ENCODE data around the gene SCAMP1. TPM values are rescaled to one million over a fixed set of nuclear protein-coding genes. Genes with fewer than 3 reads are reported as not detected.

SCAMP1 gene
- total RNA-seq, 1 donor from 2014 or later: 47.2 TPM

DNA sequence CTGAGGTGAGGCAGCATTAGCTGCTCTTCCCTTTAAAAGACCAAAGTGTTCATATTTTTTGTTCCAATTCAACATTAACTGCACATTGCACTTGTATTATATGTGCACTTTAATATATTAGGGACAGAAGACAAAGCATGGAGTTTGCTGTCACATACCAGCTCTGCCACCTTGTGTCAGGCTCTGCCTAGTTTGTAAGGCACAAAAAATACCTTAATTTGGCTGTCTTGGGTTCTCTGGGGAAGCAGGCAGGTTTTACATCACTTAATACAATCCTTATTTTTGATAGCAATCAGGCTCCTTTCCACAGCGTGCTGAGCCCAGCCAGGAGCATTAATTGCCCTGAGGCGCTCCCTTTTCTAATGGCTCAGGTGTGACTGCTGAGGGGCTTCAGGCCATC, 131.8 kb downstream of the SCAMP1 start:
- DNase-seq (ENCODE audit: low read depth in 2 of 2): no peak

DNA sequence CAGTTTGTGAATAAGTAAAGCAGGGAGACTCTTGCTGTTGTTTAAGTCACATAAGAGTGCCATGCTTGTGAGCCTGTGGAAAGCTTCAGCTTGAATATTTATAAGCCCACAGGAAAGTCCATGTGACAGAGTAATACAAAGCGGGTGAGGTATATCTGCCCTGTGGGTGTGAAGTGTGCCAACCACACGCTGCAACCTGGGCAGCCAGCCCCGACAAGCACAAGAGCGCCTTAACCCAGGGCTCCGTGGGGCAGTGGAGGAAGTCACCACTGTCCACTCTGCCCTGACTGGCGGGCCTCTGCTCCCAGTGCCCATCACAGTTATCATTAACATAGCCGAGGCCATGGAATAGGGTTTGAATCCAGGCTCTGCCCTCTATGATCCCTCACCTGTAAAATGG, 132.2 kb downstream of the SCAMP1 start:
- no peak for DNase-seq (ENCODE audit: low read depth in 2 of 2)

DNA sequence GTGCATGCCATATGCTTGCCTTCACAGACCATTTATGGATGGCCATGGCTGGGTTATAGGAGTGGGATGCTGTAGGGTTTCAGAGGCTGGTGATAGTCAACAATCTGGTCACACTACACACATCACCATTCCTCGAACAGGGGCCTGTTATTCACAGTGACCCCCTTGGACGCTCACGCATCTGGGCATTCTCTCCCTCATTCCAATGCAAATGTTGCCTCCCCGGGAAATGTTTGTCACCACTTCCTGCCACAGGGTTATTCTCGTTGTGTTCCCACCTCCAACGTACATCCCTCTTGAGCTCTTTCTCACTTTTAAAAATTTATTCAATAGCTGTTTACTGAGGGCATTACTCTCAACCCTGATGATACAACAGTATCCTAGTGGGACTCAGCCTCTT, 135.4 kb downstream of the SCAMP1 start:
- DNase-seq (ENCODE audit: low read depth in 2 of 2): peak; percentile 58 to 72

DNA sequence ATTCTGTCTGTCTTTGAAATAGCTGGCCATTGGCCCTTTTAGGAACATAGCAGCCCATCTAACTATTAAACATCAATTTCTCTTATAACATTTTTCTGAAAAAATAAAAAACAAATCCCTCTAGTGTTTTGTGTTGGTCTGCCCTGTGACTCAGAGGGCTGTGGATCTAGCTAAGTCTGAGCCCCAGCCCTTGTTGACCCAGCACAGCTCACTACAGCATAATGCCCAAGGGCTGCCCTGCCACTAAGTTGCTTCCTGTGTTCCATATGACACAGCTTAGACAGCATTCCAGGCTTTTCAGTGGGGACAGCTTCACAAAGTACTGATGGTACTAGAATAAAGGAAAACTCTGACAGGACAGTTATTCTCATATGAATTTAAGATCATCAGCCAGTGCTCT, 136.0 kb downstream of the SCAMP1 start:
- peak; percentile 69 to 78 for DNase-seq (ENCODE audit: low read depth in 2 of 2)

DNA sequence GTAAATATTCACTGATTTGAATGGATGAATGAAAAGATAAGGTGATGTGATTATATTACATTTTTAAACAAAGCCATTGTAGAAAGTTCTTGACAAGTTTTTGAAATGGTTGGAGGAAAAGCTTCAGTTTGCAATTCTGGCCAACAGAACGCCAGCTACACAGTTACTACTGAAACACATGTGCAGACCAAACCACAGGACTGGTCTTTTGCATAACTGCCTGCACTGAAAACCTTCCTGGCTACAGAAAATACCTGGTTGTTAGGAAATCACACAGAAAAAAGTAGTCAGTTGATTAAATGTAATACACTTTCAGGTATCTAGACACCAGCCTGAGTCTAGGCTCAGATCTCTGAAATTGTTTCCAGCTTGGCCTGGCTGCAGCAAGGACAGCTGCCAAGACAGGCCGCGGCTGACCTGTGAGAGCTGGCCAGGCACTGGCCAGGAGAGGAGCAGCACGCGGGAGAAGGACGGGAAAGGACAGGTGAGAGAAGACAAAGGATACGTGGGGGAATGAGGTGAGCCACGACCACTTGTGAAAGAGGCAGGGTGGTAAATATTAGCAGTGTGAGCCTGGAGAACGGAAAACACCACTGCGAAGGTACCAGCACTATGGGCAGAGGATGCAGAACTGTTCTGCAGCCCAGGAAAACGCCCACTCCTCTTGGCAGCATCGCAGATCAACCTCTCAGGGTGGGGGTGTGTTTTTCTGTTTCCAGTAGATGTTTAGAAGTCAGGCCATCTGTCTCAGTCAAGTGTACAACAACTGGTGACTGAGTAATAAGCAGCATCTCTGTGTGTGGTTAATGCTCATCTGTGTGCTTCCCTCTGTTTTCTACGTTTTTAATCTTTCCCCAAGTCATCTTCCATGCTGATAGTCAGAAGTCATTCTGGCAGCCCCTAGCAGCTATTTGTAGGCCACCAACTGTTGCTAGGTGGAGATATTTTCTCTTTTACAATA, 137.4 kb downstream of the SCAMP1 start:
- no peak for DNase-seq (ENCODE audit: low read depth in 2 of 2)

DNA sequence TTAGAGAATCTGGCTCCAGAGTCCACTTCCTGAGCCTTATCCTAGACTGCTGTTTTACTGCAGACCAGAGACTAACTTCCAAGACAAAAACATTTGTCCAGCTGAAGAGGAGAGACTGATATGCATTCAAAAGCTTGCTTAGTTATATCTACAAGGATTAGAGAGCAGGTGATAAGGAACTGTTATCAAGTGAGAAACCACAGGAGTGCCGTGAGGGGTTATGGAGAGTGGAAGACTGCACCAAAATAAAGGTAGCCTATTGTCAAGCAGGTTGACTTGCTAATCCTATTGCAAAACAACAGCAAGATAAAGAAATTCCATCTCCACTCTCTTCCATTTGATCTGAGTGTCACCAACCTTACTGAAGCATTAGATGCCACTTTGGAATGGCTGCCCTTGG, 139.1 kb downstream of the SCAMP1 start:
- DNase-seq (ENCODE audit: low read depth in 2 of 2): no peak

DNA sequence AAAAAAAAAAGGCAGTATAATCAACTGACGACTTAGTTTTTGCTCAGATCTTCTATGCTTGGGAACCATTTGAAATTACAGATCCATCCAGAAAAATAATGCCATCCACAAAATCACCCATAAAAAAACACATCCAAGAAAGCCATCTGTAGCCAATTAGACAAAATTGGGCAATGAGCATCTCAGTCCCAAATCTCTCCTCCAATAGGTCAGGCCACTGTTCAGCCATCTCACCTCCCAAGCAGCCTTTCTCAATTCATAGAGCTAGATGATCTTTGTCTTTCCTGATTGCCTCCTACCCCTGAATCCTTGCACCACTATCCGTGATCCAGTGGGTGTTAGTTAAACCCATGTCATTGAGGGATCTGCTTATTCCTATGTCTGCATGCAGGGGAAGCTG, 139.6 kb downstream of the SCAMP1 start:
- no peak for DNase-seq (ENCODE audit: low read depth in 2 of 2)

DNA sequence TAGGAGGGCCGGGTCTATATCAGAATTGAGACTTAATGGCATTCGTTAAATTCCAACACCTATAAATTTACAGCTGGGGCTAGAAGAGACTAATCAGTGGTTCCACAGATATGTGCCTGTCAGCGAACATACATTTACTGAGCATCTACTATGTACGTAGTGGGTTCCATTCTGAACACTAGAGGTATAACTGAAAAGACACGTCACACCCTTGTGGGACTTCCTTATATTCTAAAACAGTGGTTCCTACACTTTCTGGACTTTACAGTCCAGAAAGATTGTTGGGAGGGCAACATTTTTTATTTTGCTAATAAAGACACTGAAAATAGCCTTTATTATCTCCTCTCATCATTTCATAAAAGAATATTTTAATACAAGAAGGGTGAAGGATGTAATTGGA, 140.5 kb downstream of the SCAMP1 start:
- DNase-seq (ENCODE audit: low read depth in 2 of 2): no peak

DNA sequence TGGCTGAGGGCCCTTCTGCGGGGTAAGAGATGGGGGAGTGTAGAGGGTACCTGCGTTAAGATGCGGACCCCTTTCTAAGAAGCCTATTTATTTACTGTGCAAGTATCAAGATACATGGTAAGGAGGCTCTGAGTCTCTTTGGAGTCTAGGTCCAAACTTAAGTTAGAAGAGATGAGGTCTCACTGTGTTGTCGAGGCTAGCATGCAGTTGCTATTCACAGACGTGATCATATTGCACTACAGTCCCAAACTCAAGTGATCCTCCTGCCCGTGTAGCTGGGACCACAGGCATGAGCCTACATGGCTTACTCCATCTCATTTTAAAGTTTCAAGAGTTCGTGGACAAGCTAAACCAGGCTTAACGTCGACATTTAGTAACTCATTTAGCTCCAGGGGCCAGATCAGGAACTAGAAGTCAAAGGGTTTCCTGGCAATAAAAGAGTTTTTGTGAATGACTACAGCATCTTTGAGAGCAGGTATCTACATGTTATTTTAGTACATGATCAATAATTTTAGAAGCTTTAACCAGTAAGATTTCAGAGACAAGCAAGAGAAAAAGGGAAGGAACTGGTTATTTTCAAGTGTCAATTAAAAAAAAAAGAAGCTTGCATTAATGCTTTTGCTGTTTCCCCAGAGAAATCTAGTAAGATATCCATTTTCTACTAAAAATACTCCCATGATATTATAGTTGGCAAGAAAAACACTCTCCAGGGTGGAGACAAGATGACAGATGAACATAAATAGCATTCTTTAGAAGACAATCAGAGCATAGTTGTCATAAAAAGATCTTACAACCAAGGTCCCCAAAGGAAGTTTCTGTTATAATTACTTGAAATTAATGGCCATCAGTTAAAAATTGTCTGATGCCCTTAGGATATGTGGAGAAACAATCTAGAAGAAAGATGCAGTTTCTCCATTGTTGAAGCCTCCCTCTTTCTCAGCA, 141.3 kb downstream of the SCAMP1 start:
- peak in 1 of 2 donors; percentile 45 for DNase-seq (ENCODE audit: low read depth in 2 of 2)

DNA sequence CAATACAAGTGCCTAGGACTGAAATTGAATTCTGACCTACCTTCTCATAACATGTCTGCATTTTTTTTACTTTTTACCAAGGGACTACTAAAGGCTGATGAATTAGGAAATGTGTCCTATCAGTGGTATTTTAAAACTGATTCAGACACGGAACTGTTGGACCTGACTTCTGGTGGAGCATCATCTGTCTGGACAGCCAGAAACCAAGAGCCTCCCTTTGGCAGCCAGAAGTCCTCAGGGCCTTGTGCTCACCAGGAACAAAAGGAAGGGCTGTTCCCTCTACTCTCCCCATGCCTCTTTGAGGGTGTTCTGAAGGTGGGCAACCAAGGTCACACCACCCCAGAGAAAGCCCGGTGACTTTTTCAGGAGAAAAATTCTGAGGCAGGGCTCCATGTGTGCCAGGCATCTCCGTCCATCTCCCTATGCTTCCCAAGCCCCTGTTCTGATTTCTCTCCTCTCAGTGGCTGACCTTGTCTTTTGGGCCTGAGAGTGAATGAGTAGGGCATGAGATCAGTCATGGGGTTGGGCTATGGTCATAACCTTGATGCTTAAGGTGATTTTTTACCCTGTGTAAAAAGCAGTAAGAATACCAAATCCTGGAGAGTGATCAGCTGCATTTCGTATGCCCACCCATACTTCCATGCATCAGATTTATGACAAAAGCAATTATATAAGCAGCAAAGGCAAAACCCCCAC, 143.7 kb downstream of the SCAMP1 start:
- DNase-seq (ENCODE audit: low read depth in 2 of 2): no peak

DNA sequence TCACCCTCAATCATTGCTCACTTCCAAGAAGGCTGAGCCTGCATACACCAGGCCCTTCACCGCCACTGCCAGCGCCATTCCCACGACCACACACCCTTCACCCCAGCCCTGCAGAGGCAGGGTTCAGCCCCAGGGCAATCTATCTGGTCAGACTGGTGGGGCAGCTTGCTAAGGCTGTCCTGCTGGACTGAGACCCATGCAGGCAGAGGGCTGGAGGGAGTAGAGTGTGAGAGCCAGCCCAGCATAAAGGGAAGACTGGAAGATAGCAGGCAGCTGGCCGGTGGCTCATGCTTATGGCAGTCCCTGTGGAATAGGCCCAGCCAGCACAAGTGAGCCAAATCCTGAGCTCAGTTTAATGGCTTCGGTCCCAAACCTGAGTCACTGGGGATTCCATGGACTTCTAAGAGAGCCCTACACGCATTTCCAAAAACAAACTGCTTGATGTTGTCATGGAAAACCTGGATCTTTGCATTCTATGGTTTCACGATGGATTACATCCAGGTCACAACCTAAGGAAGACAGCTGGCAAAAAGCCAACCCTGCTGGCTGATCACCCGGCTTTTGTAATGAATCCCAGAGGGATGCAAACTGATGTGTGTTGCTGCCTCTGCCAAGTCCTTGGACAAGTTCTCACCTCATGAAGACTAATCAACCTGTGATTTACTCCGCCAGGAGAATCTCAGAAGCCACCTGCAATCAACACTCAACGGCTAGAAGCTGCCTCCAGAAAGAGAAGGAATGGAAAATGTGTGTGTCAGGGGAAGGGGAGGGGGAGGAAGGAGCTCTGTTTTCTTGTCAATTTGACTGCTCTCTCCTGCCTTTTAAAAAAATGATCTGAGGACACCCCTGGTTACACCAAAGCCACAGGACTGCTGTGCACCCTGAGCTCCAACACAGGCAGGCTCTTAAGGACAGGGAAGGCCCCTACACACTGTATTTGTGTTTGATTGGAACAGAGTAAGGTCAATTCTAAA, 144.6 kb downstream of the SCAMP1 start:
- DNase-seq (ENCODE audit: low read depth in 2 of 2): peak; percentile 100

DNA sequence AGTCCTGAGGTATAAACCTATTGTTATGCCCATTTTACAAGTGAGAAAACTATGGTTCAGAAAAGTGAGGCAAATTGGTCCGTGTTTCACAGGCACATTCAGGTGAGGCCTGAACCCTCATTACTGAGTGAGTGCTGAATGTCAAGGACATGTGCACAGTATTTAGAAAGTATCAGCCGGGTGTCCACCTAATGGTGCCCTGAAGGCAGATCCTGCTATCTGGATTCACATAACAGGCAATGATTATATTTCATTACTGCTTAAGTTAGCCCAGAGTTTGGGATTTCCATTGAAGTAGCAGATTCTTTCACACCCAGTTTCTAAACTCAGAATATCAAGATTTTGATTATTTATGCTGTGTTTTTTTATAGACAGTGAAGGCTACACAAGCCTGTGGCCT, 145.4 kb downstream of the SCAMP1 start:
- DNase-seq (ENCODE audit: low read depth in 2 of 2): no peak

DNA sequence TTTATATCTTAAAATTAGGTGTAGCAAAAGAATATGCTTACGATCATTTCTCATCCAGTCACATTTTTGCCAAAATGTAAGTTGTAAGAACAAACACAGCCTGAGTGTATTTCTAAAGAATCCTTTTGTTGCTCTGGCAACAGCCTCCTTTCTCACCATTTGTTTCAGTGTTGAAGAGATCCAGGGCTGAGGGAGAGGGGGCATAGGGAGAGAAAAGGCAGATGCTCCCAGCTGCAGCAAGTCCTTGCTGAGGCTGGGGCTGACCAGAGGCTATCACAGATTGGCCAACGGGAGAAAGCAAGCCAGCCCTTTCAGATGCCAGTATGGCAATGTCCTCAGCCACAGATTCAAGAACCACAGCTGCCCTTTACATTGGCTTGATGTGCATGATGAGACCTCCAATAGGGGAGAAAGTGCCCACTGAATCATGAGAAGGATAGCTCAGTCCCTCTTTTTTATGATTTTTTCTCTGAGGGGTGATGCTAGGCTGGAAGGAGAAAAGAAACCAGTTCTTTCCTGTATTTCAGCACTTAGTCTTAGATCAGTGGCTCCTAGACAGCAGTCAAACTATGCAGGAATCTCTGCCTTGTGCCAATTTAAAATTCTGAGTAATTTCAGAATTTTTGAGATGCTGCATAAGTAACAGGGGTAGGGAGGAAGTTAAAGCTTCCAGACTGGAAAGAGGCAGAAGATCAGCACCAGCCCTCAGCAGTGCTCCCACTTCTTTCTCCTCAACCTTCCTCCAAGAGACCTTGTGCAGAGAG, 146.0 kb downstream of the SCAMP1 start:
- no peak for DNase-seq (ENCODE audit: low read depth in 2 of 2)

DNA sequence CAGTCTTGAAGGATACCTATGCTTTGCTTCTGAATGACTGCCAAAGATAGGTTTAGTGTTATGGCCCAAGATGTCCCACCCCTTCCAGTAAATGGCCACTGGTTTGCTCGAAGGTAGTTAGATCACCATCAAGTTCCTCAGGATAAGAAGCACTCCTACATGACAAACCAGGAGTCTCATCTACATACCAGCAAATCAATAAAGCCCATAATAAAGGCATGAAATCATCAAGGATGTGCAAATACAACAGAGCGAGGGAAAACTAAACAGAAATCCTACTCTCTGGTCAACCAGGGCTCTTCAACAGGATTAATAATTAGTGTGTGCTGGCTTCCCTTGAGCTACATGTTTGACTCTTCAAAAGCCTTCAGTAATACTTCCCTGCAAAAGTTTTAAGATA, 147.1 kb downstream of the SCAMP1 start:
- DNase-seq (ENCODE audit: low read depth in 2 of 2): no peak

DNA sequence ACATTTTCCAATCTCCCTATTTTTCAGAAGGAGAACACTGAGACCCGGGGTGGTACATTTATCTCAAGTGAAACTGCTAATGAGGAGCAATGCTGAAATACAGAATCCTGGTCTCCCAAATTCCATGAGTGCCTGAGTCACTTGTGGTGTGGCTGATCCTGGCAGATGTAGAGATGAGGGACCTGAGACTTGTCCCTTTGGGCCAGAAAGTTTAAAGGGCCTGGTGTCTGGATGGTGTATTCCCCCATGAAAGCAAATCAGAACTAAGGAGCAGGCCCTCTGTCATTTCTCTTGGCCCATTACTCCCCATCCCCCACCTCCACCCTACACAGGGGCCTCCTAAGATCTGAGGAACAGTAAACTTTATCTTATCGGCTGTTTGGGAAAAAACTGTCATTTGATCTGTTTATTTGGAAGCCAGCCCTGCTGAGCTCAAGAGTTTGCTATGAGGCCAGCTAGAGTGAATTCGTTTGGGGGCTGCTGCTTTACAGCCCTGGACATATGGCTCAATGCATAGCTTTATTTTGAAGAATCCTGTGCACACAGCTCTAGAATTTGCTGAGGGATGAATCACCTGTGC, 147.9 kb downstream of the SCAMP1 start:
- no peak for DNase-seq (ENCODE audit: low read depth in 2 of 2)

DNA sequence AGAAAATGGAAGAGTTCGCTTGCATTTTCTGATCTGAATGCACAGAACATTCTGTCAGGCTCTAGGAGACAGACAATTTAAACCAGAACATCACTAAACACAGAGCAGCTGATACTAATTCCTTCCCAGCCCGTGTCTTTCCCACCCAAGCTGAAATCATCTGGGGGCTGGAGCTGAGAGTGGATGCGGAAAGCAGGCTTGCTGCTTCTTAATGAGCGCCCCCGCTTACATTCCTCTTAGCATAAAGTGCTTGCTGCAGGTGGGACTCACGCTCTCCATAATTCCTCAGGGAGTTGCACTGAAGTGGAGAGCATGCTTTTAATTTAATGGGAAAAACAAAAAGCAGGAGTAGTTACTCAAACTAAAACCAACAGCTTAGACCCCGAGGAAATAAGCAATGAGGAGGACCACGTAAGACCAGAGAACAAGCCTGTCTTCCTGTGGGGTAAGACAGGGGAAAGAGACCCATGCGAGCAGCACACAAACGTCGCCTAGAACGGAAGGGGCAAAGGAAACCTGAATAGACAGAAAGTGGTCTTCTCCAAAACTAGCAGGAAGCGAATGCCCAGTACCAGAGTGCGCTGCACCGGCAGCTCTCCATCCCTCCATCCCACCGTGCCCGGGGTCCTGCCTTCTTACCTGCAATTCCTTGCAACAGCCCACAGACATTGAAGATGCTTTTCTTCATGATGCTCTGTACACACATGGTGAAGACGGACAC, 148.9 kb downstream of the SCAMP1 start:
- DNase-seq (ENCODE audit: low read depth in 2 of 2): no peak

DNA sequence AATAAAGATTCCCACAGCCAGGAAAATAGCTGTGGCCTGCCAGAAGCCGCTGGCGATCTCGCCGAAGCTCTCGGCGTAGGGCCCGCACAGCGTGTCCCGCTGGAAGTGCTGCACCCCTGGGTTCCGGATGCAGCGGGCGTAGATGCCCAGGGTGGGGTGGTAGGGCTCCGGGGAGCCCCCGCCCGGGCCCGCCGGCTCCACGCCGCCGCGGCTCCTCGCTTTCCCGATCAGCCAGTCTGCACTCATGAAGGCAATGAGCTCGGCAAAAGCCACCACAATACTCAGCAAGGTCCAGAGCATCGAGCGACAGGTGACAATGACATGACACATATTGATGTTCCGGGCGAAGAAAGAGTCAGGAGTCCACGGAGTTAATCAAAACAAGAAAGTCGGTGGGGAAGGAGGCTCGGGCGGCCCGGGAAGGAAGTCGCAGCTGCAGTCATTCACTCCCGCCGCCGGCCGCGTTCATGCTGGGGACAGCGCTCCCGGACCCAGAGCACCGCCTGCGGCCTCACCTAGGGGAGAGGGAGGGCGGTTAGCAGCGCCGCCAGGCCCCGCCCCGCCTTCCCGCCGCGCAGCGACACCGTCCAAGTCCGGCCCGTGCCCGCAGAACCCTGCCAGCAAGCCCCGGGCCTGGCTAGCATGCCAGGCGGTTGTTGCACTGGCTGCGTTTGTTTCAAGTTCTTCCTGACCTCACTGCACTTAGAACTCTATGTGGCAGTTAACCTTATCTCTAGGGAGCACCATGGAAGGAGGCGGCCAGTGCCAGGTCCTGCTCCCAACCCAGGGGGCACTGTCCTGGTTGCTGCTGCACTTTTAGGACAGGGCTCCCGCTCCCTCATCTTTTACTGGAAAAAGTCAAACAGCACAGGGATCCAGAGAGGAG, 149.7 kb downstream of the SCAMP1 start:
- DNase-seq (ENCODE audit: low read depth in 2 of 2): peak; percentile 47 to 48
